ENCODE data around the gene BPIFB6.

BPIFB6 gene

DNA sequence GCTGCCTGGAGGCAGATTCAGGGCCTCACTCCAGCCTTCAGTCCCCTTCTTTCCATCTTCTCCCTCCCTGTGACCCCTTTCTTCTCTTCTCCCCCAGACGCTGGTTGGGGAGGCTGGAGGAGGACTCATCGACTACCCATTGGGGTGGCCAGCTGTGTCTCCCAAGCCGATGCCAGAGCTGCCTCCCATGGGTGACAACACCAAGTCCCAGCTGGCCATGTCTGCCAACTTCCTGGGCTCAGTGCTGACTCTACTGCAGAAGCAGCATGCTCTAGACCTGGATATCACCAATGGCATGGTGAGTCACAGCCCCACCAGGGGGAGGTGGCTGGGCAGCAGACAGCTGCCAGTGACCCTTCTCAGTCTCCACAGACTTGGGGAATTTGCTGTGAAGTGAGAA lies 60.9 kb downstream of the BPIFB6 start:
- no peak for DNase-seq

DNA sequence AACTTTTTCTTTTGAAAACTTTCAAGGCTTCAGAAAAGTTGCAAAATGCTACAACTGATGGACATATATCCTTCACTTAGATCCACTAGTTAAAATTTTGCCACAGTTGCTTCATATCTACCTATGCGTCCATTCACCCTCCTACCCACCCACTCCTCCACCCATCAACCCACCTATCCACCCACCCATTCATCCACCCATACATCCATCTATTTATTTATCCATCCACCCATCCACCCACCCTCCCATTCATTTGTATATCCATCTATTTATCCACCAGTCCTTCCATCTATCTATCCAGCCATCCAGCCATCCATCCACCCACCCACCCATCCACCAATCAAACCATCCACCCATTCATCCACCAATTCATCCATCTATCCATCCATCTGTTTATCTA lies 61.6 kb downstream of the BPIFB6 start:
- no peak for DNase-seq

DNA sequence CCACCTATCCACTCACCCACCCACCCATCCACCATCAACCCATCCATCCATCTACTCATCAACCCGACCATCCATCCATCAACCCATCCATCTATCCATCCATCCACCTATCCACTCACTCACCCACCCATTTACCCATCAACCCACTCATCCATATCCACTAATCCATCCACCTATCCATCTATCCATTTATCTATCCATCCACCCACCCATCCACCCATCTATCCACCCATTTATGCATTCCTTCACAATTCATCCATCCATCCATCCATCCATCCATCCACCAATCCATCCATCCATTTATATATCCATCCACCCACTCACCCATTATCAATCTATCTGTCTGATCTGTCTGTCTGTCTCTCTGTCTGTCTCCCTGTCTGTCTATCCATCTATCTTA lies 62.1 kb downstream of the BPIFB6 start:
- DNase-seq: no peak
